HAP-1 (cell line): ENCODE data around the gene RORC.

Source experiments
- DNase-seq, 2 experiments: peaks; one replicate each; pipeline ENCODE4 v3.0.0-alpha.2; 2016 to 2020; ENCODE audit warnings: low spot score in 2 of 2
- H3K27me3 ChIP-seq: fragments of 250-450 bp; sonication (Bioruptor Pico); 2 replicates; pipeline ENCODE4 v1.5.1; 2020; ENCODE audit warnings: low read depth, mild to moderate bottlenecking, moderate library complexity
- H3K36me3 ChIP-seq: fragments of 250-450 bp; sonication (Bioruptor Pico); replicated peaks from 2 replicates; pipeline ENCODE4 v1.5.1; 2020; ENCODE audit warnings: mild to moderate bottlenecking
- H3K4me1 ChIP-seq: fragments of 250-450 bp; sonication (Bioruptor Pico); 2 replicates; pipeline ENCODE4 v1.5.1; 2020; ENCODE audit warnings: mild to moderate bottlenecking
- H3K4me3 ChIP-seq: fragments of 250-450 bp; sonication (Bioruptor Pico); 2 replicates; pipeline ENCODE4 v1.5.1; 2020; ENCODE audit warnings: mild to moderate bottlenecking, moderate library complexity
- H3K9me3 ChIP-seq: fragments of 250-450 bp; sonication (Bioruptor Pico); 2 replicates; pipeline ENCODE4 v1.5.1; 2020; ENCODE audit warnings: mild to moderate bottlenecking, moderate library complexity
- in situ Hi-C: fragments of 300-500 bp; cut with MboI; formaldehyde crosslinking; loops from 3 replicates; pipeline ENCODE4 v1.14.3; 2020; ENCODE audit warnings: low sequenced_read_pairs, inconsistent platforms, mixed read lengths

RORC gene

GRCh38 chr1:151841141-151841540 lies 9.5 kb upstream of the RORC start:
- no peak for DNase-seq
- no peaks in the 10 kb centered on the region for H3K27me3 ChIP-seq
- no peaks in the 10 kb centered on the region; the same call in 1 of the 2 replicates for H3K9me3 ChIP-seq
- in situ Hi-C loops: no loop called here
- H3K4me3 ChIP-seq: no peak overlapping the region
- no peaks in the 10 kb centered on the region for H3K36me3 ChIP-seq
- H3K4me1 ChIP-seq: no peaks in the 10 kb centered on the region

- no peaks in the 10 kb centered on the region for H3K4me1 ChIP-seq
- H3K36me3 ChIP-seq: no peaks in the 10 kb centered on the region
- H3K27me3 ChIP-seq: no peaks in the 10 kb centered on the region
- in situ Hi-C loops: no loop called here
- H3K4me3 ChIP-seq: no peak overlapping the region
- DNase-seq: no peak
- H3K9me3 ChIP-seq: no peaks in the 10 kb centered on the region; the same call in 1 of the 2 replicates
Observed at GRCh38 chr1:151840421-151840820, 8.8 kb upstream of the RORC start.

GRCh38 chr1:151839457-151840403 lies 8.1 kb upstream of the RORC start, which contains the start of gene C2CD4D:
C2CD4D (minus strand) TSS chr1:151839820; CDS start chr1:151838989, 831 bp downstream.
- Histone ChIP-seq H3K9me3 (no peaks in the 10 kb centered on the region; the same call in 1 of the 2 replicates), H3K4me1 (no peaks in the 10 kb centered on the region), H3K4me3 (no peak within 1 kb of the TSS), H3K27me3 (no peaks in the 10 kb centered on the region), H3K36me3 (no peaks in the 10 kb centered on the region)
- in situ Hi-C loops: no loop called here
- DNase-seq: no peak

- in situ Hi-C loops: no loop called here
- no peak for DNase-seq
- H3K4me3 ChIP-seq: no peak overlapping the region
- no peaks in the 10 kb centered on the region for H3K27me3 ChIP-seq
- no peaks in the 10 kb centered on the region; the same call in 1 of the 2 replicates for H3K9me3 ChIP-seq
- H3K36me3 ChIP-seq: no peaks in the 10 kb centered on the region
- no peaks in the 10 kb centered on the region for H3K4me1 ChIP-seq
Observed at GRCh38 chr1:151839082-151839412, 7.4 kb upstream of the RORC start.

- Histone ChIP-seq H3K4me3 (no peak overlapping the region), H3K27me3 (no peaks in the 10 kb centered on the region), H3K36me3 (no peaks in the 10 kb centered on the region), H3K9me3 (no peaks in the 10 kb centered on the region; the same call in 1 of the 2 replicates), H3K4me1 (no peaks in the 10 kb centered on the region)
- DNase-seq: no peak
- in situ Hi-C loops: no loop called here
Observed at GRCh38 chr1:151838222-151839081, 6.8 kb upstream of the RORC start.

- in situ Hi-C loops: no loop called here
- Histone ChIP-seq H3K4me3 (no peak overlapping the region), H3K9me3 (no peaks in the 10 kb centered on the region; the same call in 1 of the 2 replicates), H3K4me1 (no peaks in the 10 kb centered on the region), H3K36me3 (no peaks in the 10 kb centered on the region), H3K27me3 (no peaks in the 10 kb centered on the region)
- DNase-seq: no peak
Observed at GRCh38 chr1:151837884-151838221, 6.3 kb upstream of the RORC start.

- H3K9me3 ChIP-seq: no peaks in the 10 kb centered on the region; the same call in 1 of the 2 replicates
- H3K4me3 ChIP-seq: no peak overlapping the region
- H3K4me1 ChIP-seq: no peaks in the 10 kb centered on the region
- no peak for DNase-seq
- in situ Hi-C loops: no loop called here
- no peaks in the 10 kb centered on the region for H3K27me3 ChIP-seq
- H3K36me3 ChIP-seq: no peaks in the 10 kb centered on the region
Observed at GRCh38 chr1:151837197-151837596, 5.6 kb upstream of the RORC start.

GRCh38 chr1:151835596-151835995 lies 4.0 kb upstream of the RORC start:
- Histone ChIP-seq H3K27me3 (no peaks in the 10 kb centered on the region), H3K36me3 (no peaks in the 10 kb centered on the region), H3K4me1 (no peaks in the 10 kb centered on the region), H3K4me3 (no peak overlapping the region), H3K9me3 (no peaks in the 10 kb centered on the region; the same call in 1 of the 2 replicates)
- in situ Hi-C loops: no loop called here
- no peak for DNase-seq

- no peaks in the 10 kb centered on the region for H3K27me3 ChIP-seq
- H3K4me3 ChIP-seq: no peak overlapping the region
- DNase-seq: no peak
- in situ Hi-C loops: no loop called here
- H3K9me3 ChIP-seq: no peaks in the 10 kb centered on the region
- H3K36me3 ChIP-seq: no peaks in the 10 kb centered on the region
- H3K4me1 ChIP-seq: no peaks in the 10 kb centered on the region
Observed at GRCh38 chr1:151834239-151834638, 2.6 kb upstream of the RORC start.

- Histone ChIP-seq H3K4me3 (no peak overlapping the region), H3K4me1 (no peaks in the 10 kb centered on the region), H3K27me3 (no peaks in the 10 kb centered on the region), H3K9me3 (no peaks in the 10 kb centered on the region), H3K36me3 (no peaks in the 10 kb centered on the region)
- in situ Hi-C loops: no loop called here
- no peak for DNase-seq
Observed at GRCh38 chr1:151833172-151833900, 1.7 kb upstream of the RORC start.

GRCh38 chr1:151832318-151832980 lies 847 bp upstream of the RORC start:
- H3K4me1 ChIP-seq: no peaks in the 10 kb centered on the region
- DNase-seq: no peak
- no peak overlapping the region for H3K4me3 ChIP-seq
- H3K36me3 ChIP-seq: no peaks in the 10 kb centered on the region
- in situ Hi-C loops: no loop called here
- H3K9me3 ChIP-seq: no peaks in the 10 kb centered on the region
- H3K27me3 ChIP-seq: no peaks in the 10 kb centered on the region

- in situ Hi-C loops: no loop called here
- no peaks in the 10 kb centered on the region for H3K9me3 ChIP-seq
- no peak overlapping the region for H3K4me3 ChIP-seq
Observed at GRCh38 chr1:151831256-151831591, 378 bp downstream of the RORC start.

GRCh38 chr1:151830055-151830454 lies 1.5 kb downstream of the RORC start:
- Histone ChIP-seq H3K4me1 (no peaks in the 10 kb centered on the region), H3K4me3 (no peak overlapping the region), H3K9me3 (no peaks in the 10 kb centered on the region), H3K27me3 (no peaks in the 10 kb centered on the region), H3K36me3 (no peaks in the 10 kb centered on the region)
- in situ Hi-C loops: no loop called here
- no peak for DNase-seq

More at GRCh38 chr1:151831256-151831591, 378 bp downstream of the RORC start:
- Histone ChIP-seq H3K27me3 (no peaks in the 10 kb centered on the region), H3K36me3 (no peaks in the 10 kb centered on the region), H3K4me1 (no peaks in the 10 kb centered on the region)
- no peak for DNase-seq
